Camera-type eye (tissue), 1 donor: ENCODE measurements around the gene TEDC1. TPM values are rescaled to one million over a fixed set of nuclear protein-coding genes. Genes with fewer than 3 reads are reported as not detected.

Experiments
- total RNA-seq: library from RNA; depleted of rRNA; stranded (reverse); fragments of >200 nt; gene quantifications from one replicate; pipeline ENCODE4 v1.2.3, GENCODE V29; 2014

The TEDC1 gene, protein sequence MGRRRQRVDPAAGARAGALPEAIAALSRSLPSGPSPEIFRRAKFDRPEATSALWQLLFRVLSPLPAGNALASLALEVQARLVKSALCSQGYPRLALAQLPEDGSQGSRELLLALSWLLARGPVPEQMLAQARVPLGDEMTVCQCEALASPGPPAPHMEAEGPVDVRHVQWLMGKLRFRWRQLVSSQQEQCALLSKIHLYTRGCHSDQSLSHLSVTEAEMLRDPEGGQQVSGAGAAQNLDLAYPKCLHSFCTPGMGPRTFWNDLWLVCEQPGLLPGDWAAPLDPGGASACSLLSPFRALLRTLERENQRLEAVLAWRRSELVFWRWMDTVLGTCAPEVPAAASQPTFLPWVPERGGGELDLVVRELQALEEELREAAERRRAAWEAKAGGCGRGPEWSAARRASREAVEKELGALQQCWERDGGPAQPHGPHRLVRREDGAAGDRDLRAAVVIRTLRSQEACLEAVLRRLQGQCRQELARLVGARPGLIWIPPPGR
- total RNA-seq: 9.5 TPM

DNA sequence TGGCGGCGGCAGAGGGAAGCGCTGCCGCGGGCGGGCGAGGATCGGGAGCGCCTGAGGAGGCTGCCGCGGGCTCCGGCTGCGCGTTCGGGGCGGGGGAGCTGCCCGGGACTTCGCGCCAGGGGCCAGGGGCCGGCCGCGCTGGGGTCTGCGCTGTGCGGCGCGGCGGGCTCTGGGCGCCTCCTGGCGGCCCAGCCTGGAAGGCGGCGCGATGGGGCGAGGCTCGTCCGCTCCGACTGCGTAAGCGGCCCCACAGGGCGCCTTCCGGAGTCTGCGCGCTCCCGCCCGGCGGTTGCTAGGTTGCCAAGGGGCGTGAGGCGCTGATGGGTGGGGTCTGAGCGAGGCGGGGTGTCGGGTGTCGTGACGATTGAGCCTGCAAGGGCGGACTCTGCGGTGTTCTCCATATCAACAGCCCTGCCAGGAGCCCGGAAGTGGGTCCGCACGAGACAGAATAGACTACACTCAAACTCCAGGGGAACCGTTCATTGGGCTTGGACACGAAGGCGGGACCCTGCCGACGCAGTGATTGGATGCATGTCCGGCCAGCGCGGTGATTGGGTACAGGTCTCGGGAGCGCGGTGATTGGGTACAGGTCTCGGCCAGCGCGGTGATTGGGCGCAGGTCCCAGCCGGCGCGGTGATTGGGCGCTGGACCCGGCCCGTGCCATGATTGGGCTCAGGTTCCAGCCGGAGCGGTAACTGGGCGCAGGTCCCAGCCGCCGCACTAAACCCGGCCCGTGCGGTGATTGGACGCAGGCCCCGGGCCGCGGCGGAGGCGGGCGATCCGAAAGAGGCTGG lies at the start of gene TEDC1:
TEDC1 (plus strand) TSS at position 675 of the 794 bp plus-strand sequence. CDS start 130 bp downstream, outside the sequence.

DNA sequence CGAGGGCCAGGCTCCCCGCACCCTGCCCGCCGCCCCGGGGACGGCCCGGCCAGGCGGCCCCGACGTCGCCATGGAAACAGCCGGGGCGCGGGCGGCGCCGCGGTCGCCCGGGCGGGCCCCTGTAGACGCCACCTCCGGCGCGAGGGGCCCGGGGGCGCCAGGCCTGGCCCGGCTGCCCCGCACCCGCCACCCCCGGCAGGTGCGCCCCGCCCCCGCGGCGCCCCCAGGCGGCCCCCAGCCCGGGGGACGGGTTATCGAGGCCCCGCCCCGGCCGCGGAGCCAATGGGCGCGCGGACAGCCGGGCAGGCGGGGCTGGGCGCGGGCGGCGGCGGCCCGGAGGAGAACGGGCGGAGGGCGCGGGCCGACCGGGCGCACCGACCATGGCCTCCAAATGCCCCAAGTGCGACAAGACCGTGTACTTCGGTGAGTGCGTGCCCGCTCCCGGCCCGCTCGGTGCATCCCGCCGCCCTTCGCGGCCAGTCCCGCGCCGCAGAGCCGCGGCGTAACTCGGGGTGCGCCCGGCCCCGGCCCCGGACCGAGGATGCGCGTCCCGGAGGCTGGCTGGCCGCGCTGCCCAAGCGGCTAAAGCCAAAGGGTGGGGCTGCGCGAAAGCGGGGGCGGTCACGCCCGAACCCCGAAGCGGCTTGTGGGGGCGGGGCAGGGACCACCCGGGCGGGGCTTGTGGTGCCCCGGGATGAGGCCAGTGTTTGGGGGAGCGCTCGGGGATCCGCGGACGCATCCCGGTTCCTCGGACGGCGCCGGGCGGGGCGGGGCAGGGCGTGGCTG lies 16.4 kb upstream of the TEDC1 start, which contains the start of gene CRIP2:
CRIP2 (plus strand) TSS at position 339 of the 786 bp plus-strand sequence; CDS start at position 381, 42 bp downstream.

DNA sequence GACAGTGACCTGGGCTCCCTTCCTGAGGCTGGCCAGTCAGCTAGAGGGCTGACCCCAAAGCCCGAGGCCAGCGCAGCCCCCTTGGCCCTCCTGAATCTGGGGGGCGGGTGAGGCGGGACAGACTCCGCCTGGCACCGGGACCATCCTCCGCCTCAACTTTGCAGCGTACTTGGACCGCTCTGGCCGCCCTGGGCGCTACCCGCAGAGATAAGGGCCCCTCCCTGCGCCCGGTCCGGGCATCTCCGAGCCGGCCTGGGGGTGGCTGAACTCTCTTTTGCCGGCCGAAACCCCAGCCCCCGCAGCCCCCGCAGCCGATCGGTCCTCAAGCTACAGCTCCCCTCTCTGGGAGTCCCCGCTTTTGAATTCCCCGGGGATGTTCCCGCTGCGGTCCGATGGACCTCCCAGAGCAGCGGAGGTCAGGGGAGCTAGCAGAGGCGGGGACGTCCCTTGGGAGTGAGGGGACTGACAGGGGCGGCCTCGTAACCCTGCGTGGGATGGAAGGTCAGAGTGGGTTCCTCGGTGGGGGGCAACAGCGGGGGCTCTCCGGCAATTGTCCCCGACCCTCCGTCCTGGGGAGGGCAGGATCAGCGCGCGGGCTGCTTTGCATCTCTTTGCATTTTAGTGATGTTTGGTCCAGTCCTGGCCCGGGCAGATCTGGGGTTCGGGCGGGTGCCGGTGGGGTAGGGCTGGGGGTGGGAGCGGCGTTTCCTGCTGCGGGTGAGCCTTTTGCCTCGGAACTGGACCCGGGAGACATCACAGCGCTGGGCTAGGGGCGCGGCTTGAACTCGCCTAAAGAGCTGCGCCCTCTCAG lies 4.7 kb upstream of the TEDC1 start, which contains the start of gene CRIP1:
CRIP1 (plus strand) TSS at position 724 of the 811 bp plus-strand sequence. CDS start 374 bp downstream, outside the sequence.

DNA sequence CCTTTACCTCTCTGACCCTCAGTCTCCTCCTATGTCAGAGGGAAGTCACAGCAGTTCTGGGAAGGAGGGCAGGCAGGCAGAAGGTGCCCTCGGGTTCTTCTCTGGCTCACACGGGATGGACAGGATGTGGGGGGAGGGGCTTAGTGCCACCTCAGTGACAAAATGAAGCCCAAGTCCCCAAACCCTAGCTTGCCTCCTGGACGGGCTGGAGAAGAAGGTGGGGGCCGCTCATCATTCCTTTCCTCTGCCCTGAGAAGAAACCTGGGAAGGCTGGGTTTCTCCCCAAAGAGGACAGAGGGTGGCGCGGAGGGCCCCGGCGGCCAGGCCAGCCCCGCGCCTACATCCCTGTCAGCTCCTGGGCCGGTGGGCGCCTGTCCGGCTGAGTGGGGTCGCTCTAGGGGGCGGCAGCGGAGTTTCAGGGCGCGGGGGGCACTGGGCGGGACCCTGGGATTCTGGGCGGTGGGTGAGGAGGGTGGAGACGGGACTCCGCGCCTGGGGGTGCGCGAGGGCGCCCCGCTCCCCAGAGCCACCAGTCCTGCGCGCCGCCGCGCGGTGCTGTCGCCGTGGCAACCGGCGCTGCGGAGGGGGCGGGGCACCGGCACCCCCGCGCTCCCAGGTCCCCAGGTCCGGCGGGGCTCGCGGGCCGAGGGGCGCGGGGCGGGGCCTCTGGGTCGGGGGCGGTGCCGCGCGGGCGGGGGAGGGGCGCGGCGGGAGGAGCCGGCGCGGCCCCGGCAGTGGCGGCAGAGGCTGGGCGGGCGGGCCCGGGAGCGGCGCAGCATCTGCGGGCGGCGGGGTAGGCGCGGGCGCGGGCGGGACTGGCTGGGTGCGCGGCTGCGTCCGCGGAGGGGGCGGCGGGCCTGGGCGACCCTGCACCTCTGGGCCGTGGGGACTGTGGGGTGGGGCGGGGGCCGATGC lies 35.1 kb downstream of the TEDC1 start, which contains the start of gene TMEM121:
TMEM121 (plus strand) TSS at position 723 of the 915 bp plus-strand sequence. CDS start 2,252 bp downstream, outside the sequence.

Other genes starting within 250 kb of the TEDC1 start
- 48.7 TPM for gene BTBD6, start 242.7 kb upstream of the TEDC1 start, total RNA-seq
- 77.4 TPM for gene BRF1, start 190.2 kb upstream of the TEDC1 start, total RNA-seq
- 90.1 TPM for gene PACS2, start 176.5 kb upstream of the TEDC1 start, total RNA-seq
- gene TEX22, start 92.7 kb upstream of the TEDC1 start, total RNA-seq: 1.6 TPM
- gene MTA1, start 71.4 kb upstream of the TEDC1 start, total RNA-seq: 79.2 TPM
- gene CRIP2, start 16.4 kb upstream of the TEDC1 start, total RNA-seq: 71.6 TPM
- gene CRIP1, start 4.4 kb upstream of the TEDC1 start, total RNA-seq: 18.5 TPM
- 13.7 TPM for gene TMEM121, start 35.3 kb downstream of the TEDC1 start, total RNA-seq